Fibroblast of lung (primary cell): ENCODE measurements around the gene ASB6. TPM values are rescaled to one million over a fixed set of nuclear protein-coding genes. Genes with fewer than 3 reads are reported as not detected.

Experiments used
- DNase-seq, 2 donors: peaks; one replicate each; pipeline versions ENCODE4 v3.0.0 to v3.0.0-alpha.2; 2010; ENCODE audit warnings: low read depth in 2 of 2
- H2AFZ ChIP-seq: 2 replicates; pipeline ENCODE4 v1.5.1; 2012; ENCODE audit warnings: low read length, control low read depth, inconsistent platforms
- H3K27ac ChIP-seq: 2 replicates; pipeline ENCODE4 v1.5.1; 2011; ENCODE audit warnings: low read length, control low read depth; ENCODE audit not compliant: insufficient read depth
- H3K27me3 ChIP-seq: 2 replicates; pipeline ENCODE4 v1.5.1; 2011; ENCODE audit warnings: mild to moderate bottlenecking, low read length; ENCODE audit not compliant: control insufficient read depth, insufficient read depth
- H3K36me3 ChIP-seq: 2 replicates; pipeline ENCODE4 v1.5.1; 2011; ENCODE audit warnings: low read length; ENCODE audit not compliant: control insufficient read depth, insufficient read depth
- H3K4me1 ChIP-seq: 2 replicates; pipeline ENCODE4 v1.5.1; 2011; ENCODE audit warnings: low read length; ENCODE audit not compliant: control insufficient read depth, insufficient read depth; ENCODE audit errors: extremely low read depth
- H3K4me2 ChIP-seq: 2 replicates; pipeline ENCODE4 v1.5.1; 2011; ENCODE audit warnings: low read length, control low read depth; ENCODE audit not compliant: insufficient read depth; ENCODE audit errors: extremely low read depth
- H3K4me3 ChIP-seq, 4 experiments: fragments of 200-600 bp in 1 of 4; sonication (generic) in 1 of 4; replicated peaks in 1 of 4; 2 replicates each; pipeline ENCODE4 v1.5.1; 2011 to 2016; ENCODE audit warnings: low read length in 4 of 4, low read depth in 3 of 4, mild to moderate bottlenecking in 3 of 4, control low read depth in 2 of 4, inconsistent platforms in 1 of 4, mixed read lengths in 1 of 4; ENCODE audit not compliant: insufficient read depth in 1 of 4; ENCODE audit errors: control extremely low read depth in 1 of 4
- H3K79me2 ChIP-seq: 2 replicates; pipeline ENCODE4 v1.5.1; 2012; ENCODE audit warnings: mild to moderate bottlenecking, low read length, inconsistent platforms; ENCODE audit not compliant: control insufficient read depth, insufficient read depth
- H3K9ac ChIP-seq: 2 replicates; pipeline ENCODE4 v1.5.1; 2011; ENCODE audit warnings: mild to moderate bottlenecking, low read length, control low read depth; ENCODE audit not compliant: insufficient read depth
- H3K9me3 ChIP-seq: 2 replicates; pipeline ENCODE4 v1.5.1; 2012; ENCODE audit warnings: low read depth, low read length; ENCODE audit not compliant: control insufficient read depth, insufficient read depth
- H4K20me1 ChIP-seq: 2 replicates; pipeline ENCODE4 v1.5.1; 2011; ENCODE audit warnings: low read length; ENCODE audit not compliant: control insufficient read depth, insufficient read depth; ENCODE audit errors: extremely low read depth
- CTCF ChIP-seq, 2 donors: IDR thresholded peaks in 1 of 2; conservative IDR thresholded peaks in 1 of 2; 1 replicate in 1 of 2; 2 replicates in 1 of 2; pipeline ENCODE4 v1.5.1; 2011 to 2012; ENCODE audit warnings: low read length in 2 of 2, control low read depth in 1 of 2, inconsistent platforms in 1 of 2, low read depth in 1 of 2, mild to moderate bottlenecking in 1 of 2
- EZH2 ChIP-seq: IDR thresholded peaks from 2 replicates; pipeline ENCODE4 v1.5.1; 2012; ENCODE audit warnings: low read length, control low read depth, mild to moderate bottlenecking; ENCODE audit errors: missing control alignments
- polyA plus RNA-seq, 2 donors: library from polyadenylated mRNA; depleted of rRNA in 1 of 2; stranded (reverse) in 1 of 2; unstranded in 1 of 2; fragments of >200 nt; gene quantifications; 2 replicates each; pipeline ENCODE4 v1.2.1, GENCODE V29; 2011 to 2012; ENCODE audit warnings: missing spikeins in 1 of 2
- total RNA-seq: library from RNA; depleted of rRNA; stranded (reverse); fragments of >200 nt; gene quantifications from 2 replicates; pipeline ENCODE4 v1.2.1, GENCODE V29; 2014

ASB6 gene
- total and polyA plus RNA-seq, 2 donors (not counting 1 experiment from before 2014, with no cell fraction given), result 14.4 to 15.4 TPM

DNA sequence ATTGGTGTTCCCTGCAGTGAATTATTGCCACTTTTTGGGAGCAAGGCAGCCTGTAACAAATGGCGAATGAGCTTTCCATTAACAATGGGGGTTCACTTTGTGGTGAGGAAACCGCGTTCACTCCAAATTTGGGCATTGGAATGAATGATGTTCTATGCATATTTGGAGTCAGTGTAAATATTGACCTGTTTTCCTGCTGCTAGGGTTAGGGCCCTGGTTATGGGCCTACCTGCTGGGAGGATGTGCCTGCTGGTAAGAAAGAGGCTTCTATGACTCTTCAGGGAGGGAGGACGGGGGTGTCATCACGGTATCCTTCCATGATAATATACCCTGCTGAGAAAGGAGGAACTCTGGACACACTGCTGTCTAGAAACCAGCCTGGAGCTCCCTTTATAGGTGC is 50.0 kb downstream of the ASB6 start:
- Histone ChIP-seq H3K27me3 (no peaks in the 10 kb centered on the region), H3K4me2 (no peak overlapping the region), H3K27ac (no peak overlapping the region), H4K20me1 (no peaks in the 10 kb centered on the region), H3K9ac (no peak overlapping the region), H3K4me3 (no peak overlapping the region), H3K4me1 (peaks cover 4% of the 10 kb centered on the region), H3K36me3 (no peaks in the 10 kb centered on the region), H3K9me3 (no peaks in the 10 kb centered on the region), H3K79me2 (no peaks in the 10 kb centered on the region), H2AFZ (no peak overlapping the region)
- TF ChIP-seq EZH2 (no peak), CTCF (conservative IDR thresholded peaks at IDR 0.05 in 1 of 2, IDR thresholded peaks at IDR 0.05 in 1 of 2; ENCODE audit: low read depth in 1 of 2, low read length in 2 of 2) (no peak)
- DNase-seq, result no peak

DNA sequence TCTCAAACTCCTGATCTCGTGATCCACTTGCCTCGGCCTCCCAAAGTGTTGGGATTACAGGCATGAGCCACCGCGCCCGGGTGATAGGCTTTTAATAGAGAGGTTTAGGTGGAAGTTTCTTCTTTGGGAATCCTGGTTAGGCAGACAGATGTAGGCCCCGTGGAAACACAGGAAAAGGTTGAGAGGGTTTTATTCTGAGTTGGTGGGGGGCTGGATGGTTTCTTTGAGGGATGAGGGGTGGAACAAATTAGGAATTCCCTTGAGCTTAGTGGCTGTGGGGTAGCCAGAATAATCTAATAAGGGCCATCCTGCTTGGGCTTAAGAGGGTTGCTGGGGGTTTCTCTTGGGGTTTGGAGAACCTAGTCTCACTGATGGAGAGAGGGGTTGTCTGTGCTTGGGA is 51.5 kb downstream of the ASB6 start:
- H3K4me3 ChIP-seq, result no peak overlapping the region

GRCh38 chr9:129587487-129588262 is 54.3 kb downstream of the ASB6 start:
- Histone ChIP-seq H3K4me1 (peaks cover 2% of the 10 kb centered on the region), H3K36me3 (no peaks in the 10 kb centered on the region), H3K27ac (no peak overlapping the region), H3K27me3 (no peaks in the 10 kb centered on the region), H3K9ac (no peak overlapping the region), H3K4me2 (no peak overlapping the region), H4K20me1 (no peaks in the 10 kb centered on the region), H2AFZ (no peak overlapping the region), H3K9me3 (no peaks in the 10 kb centered on the region), H3K79me2 (no peaks in the 10 kb centered on the region), H3K4me3 (no peak overlapping the region)
- TF ChIP-seq EZH2 (no peak), CTCF (conservative IDR thresholded peaks at IDR 0.05 in 1 of 2, IDR thresholded peaks at IDR 0.05 in 1 of 2; ENCODE audit: low read depth in 1 of 2, low read length in 2 of 2) (no peak)
- DNase-seq, result peak in 1 of 2 donors; percentile 57

More for the DNA sequence above, 51.5 kb downstream of the ASB6 start:
- TF ChIP-seq CTCF (conservative IDR thresholded peaks at IDR 0.05 in 1 of 2, IDR thresholded peaks at IDR 0.05 in 1 of 2; ENCODE audit: low read depth in 1 of 2, low read length in 2 of 2) (no peak), EZH2 (no peak)
- Histone ChIP-seq H2AFZ (no peak overlapping the region), H3K4me1 (peaks cover 3% of the 10 kb centered on the region), H4K20me1 (no peaks in the 10 kb centered on the region), H3K27me3 (no peaks in the 10 kb centered on the region), H3K27ac (no peak overlapping the region), H3K9ac (no peak overlapping the region), H3K79me2 (no peaks in the 10 kb centered on the region), H3K9me3 (no peaks in the 10 kb centered on the region), H3K36me3 (no peaks in the 10 kb centered on the region), H3K4me2 (no peak overlapping the region)
- DNase-seq, result no peak
